HG03025 (cell line): ENCODE measurements around the gene KIF1B.
"Not testable (repeated sequence)": the region's sequence is repeated elsewhere in the genome, so short reads cannot be mapped to it uniquely, and the experiment has no call there.

Experiments
- ATAC-seq: cut with Tn5 transposase; IDR thresholded peaks from one replicate; pipeline ENCODE4 v1.9.1; 2021; ENCODE audit warnings: mild to moderate bottlenecking, moderate library complexity; ENCODE audit not compliant: unreplicated experiment, low FRiP score

KIF1B gene

GRCh38 chr1:10418741-10419140 lies 208.4 kb downstream of the KIF1B start:
- not testable (repeated sequence) for ATAC-seq

DNA sequence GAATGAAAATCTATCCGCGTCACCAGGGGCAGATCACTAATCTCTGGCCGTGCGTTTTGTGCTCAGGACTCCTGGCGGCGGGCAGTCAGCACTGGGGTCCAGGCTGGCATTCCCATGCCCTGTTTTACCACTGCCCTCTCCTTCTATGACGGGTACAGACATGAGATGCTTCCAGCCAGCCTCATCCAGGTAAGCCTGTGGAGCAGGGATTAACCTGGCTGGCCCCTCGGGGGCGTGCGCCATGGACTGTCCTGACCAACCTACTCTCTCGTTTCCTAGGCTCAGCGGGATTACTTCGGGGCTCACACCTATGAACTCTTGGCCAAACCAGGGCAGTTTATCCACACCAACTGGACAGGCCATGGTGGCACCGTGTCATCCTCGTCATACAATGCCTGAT lies 209.0 kb downstream of the KIF1B start:
- no peak for ATAC-seq

GRCh38 chr1:10421637-10422036 lies 211.3 kb downstream of the KIF1B start:
- no peak for ATAC-seq

DNA sequence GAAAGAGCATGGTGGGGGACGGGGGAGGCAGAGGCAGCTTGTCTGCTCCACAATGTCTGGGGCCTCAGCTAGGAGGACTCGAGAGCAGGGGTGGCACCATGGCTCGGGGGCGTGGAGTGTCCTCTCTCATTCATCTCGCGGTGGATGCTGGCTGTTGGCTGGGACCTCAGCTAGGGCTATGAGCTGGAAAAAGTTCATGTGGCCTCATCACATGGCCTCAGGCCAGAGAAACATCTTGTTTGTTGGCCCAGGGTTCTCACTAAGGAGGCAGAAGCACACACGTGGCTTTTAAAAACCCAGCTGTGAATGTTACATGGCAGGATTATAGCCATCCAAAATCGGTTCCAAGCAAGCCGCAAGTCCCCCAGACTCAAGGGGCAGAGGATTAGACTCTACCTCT lies 213.7 kb downstream of the KIF1B start:
- ATAC-seq, result no peak

DNA sequence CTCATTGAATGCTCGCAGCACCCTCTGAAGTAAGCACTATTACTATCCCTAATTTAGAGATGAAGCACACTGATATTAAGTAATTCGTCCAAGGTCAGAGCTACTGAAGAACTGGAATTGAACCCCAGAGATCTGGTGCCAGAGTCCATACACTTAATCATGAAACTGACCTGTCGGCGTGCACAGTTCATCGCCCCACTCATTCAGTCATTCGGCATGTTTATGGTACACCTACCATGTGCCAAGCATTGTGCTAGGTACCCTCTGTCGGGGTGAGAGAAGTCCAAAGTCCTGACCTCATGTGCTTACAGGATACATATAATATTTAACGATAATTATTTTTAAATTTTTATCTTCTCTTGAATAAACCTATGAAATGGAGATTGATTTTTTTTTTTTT lies 214.3 kb downstream of the KIF1B start:
- no peak for ATAC-seq

DNA sequence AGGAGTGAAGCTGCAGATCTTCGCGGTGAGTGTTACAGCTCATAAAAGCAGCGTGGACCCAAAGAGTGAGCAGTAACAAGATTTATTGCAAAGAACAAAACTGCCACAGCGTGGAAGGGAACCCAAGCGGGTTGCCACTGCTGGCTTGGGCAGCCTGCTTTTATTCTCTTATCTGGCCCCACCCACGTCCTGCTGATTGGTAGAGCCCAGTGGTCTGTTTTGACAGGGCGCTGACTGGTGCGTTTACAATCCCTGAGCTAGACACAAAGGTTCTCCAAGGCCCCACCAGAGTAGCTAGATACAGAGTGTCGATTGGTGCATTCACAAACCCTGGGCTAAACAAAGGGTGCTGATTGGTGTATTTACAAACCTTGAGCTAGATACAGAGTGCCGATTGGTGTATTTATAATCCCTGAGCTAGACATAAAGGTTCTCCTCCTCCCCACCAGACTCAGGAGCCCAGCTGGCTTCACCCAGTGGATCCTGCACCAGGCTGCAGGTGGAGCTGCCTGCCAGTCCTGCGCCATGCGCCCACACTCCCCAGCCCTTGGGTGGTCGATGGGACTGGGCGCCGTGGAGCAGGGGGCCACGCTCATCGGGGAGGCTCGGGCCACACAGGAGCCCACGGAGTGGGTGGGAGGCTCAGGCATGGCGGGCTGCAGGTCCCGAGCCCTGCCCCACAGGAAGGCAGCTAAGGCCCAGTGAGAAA lies 215.6 kb downstream of the KIF1B start:
- not testable (repeated sequence) for ATAC-seq

DNA sequence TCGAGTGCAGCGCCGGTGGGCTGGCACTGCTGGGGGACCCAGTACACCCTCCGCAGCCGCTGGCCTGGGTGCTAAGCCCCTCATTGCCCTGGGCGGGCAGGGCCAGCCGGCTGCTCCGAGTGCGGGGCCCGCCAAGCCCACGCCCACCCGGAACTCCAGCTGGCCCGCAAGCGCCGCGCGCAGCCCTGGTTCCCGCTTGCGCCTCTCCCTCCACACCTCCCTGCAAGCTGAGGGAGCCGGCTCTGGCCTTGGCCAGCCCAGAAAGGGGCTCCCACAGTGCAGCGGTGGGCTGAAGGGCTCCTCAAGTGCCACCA lies 216.1 kb downstream of the KIF1B start:
- ATAC-seq, result not testable (repeated sequence)

DNA sequence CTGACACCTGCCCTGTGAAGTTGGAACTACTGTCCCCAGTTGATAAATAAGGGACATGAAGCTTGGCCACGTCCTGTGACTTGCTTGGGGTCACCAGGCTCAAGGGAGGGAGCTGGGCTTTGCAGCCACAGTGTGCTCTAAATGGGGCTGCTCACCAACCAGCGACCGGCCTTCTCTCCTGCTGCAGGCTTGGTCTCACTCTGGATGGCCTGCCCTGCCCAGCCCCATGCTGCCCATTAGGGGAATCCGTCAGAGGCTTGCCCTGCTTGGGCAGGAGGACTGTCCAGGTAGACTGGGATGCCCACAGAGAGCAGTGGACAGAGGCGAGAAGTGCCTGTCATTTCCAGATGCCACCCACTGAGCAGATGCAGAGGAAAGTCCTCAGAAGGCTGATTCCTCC lies 218.6 kb downstream of the KIF1B start:
- no peak for ATAC-seq

- ATAC-seq, result peak; percentile 4
Measured at GRCh38 chr1:10429868-10430215, 219.5 kb downstream of the KIF1B start.

DNA sequence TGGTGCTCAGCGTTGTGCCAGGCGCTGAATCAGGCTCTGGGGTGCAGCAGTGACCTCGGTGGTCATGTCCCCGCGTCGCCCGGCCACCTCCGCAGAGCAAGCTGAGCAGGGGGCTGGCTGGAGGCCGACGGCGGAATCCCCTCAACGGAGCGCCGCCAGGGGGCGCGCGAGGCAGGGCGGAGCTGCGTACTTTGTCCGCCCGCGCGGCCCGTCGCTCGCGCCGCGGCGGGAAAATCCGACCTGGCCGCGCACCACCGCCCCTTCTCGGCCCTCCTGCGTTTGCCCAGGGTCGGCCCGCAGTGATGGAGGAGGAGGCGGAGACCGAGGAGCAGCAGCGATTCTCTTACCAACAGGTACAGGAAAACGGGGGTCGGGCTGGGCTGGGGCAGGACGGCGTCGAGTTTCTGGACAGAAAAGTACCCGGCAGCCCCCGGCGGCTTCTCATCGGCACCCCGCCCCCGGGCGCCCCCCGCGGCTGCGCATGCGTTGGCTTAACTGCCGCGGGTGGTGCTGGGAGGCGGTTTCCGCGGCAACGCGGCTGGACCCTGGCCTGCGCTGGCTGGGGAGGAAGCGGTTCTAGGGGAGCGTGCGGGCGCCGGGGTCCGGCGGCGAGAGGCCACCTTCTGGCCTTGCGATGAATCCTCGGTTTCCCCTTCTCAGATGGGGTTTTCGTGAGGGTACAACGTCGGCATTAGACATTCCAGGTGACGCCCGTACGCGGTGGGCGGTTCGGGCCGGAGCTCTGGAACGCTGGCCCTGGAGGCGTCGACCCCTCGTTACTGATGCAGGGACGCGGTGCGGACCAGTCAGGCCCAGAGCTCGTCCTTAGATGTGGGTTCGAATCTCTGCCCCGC lies 220.1 kb downstream of the KIF1B start, which contains the start of gene CENPS:
Gene CENPS, plus strand, starts transcription at position 218 of the 854 bp plus-strand sequence. Its CDS starts 85 bp downstream, at position 303.
- ATAC-seq, result peak; percentile 69
